ENCODE measurements around the gene CTDNEP1.

DNA sequence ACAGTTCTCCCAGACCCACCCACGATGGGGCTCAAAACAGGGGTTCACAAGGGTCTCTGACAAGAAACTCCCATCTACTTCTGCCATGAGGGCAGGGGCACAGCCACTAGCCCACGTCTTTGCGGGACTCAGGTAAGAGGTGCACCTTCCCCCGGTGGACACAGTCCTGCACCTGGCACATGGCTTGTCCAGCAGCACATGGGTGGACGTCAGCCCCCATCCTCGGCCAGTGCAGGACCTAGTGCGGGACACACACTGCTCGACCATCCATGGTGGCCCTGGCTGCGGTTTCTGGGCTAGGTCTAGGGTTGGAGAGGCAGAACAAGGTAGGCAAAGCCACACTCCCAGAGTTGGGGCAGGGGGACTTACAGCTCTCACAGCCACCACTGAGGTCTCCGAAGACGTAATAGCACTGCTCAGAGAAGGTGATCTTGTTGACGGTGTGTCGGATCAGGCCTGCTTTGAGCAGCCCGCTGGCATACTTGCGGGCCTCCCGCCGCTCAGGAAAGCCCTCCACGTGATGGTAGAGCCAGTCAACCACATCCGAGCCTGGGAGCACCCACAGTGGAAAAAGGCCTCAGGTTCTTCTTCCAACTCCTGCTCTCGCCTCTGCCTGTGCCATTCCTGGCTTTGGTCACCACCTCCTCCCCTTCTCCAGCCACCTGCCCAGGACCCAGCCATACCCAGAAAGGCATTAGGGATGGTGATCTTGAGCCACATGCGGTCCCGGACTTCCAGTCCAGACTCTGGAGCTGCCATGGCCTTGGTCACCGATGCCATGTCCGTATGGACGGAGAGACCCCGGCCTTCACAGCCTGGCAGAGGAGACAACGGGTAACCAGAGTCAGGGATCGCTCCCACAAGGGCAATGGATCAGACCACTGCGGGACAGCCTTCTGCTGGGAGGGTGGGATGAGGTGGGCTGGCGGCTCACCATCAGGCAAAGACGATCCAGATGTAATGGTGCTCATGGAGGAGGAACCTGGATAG is 24.5 kb downstream of the CTDNEP1 start:
- TF ChIP-seq, protein P1, sequence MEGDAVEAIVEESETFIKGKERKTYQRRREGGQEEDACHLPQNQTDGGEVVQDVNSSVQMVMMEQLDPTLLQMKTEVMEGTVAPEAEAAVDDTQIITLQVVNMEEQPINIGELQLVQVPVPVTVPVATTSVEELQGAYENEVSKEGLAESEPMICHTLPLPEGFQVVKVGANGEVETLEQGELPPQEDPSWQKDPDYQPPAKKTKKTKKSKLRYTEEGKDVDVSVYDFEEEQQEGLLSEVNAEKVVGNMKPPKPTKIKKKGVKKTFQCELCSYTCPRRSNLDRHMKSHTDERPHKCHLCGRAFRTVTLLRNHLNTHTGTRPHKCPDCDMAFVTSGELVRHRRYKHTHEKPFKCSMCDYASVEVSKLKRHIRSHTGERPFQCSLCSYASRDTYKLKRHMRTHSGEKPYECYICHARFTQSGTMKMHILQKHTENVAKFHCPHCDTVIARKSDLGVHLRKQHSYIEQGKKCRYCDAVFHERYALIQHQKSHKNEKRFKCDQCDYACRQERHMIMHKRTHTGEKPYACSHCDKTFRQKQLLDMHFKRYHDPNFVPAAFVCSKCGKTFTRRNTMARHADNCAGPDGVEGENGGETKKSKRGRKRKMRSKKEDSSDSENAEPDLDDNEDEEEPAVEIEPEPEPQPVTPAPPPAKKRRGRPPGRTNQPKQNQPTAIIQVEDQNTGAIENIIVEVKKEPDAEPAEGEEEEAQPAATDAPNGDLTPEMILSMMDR (conservative IDR thresholded peaks at IDR 0.05; ENCODE audit: low read depth, low read length), result no peak
- no peak for TF ChIP-seq RAD21 (IDR thresholded peaks at IDR 0.05; ENCODE audit: low read length)
- no peak for TF ChIP-seq POLR2A (IDR thresholded peaks at IDR 0.05; ENCODE audit: low read depth, low read length)
- TF ChIP-seq, protein P2, sequence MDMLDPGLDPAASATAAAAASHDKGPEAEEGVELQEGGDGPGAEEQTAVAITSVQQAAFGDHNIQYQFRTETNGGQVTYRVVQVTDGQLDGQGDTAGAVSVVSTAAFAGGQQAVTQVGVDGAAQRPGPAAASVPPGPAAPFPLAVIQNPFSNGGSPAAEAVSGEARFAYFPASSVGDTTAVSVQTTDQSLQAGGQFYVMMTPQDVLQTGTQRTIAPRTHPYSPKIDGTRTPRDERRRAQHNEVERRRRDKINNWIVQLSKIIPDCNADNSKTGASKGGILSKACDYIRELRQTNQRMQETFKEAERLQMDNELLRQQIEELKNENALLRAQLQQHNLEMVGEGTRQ (IDR thresholded peaks at IDR 0.05; ENCODE audit: low read depth, low read length), result no peak
- no peak for TF ChIP-seq RFX5 (IDR thresholded peaks at IDR 0.05; ENCODE audit: low read depth, low read length)
- TF ChIP-seq BHLHE40 (IDR thresholded peaks at IDR 0.05; ENCODE audit: low read depth, low read length), result no peak
- TF ChIP-seq SMC3 (IDR thresholded peaks at IDR 0.05; ENCODE audit: low read depth, low read length), result no peak
- TF ChIP-seq, protein P3, sequence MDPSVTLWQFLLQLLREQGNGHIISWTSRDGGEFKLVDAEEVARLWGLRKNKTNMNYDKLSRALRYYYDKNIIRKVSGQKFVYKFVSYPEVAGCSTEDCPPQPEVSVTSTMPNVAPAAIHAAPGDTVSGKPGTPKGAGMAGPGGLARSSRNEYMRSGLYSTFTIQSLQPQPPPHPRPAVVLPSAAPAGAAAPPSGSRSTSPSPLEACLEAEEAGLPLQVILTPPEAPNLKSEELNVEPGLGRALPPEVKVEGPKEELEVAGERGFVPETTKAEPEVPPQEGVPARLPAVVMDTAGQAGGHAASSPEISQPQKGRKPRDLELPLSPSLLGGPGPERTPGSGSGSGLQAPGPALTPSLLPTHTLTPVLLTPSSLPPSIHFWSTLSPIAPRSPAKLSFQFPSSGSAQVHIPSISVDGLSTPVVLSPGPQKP (IDR thresholded peaks at IDR 0.05; ENCODE audit: borderline replicate concordance, low read depth, low read length), result no peak
- TF ChIP-seq CEBPB (IDR thresholded peaks at IDR 0.05; ENCODE audit: low read depth, low read length), result no peak
- TF ChIP-seq MXI1 (IDR thresholded peaks at IDR 0.05; ENCODE audit: borderline replicate concordance, low read depth, low read length), result no peak
- TF ChIP-seq FOS (IDR thresholded peaks at IDR 0.05; ENCODE audit: low read depth, low read length), result no peak
- no peak for TF ChIP-seq CHD1 (IDR thresholded peaks at IDR 0.05; ENCODE audit: low read depth, low read length)
- no peak for TF ChIP-seq RCOR1 (IDR thresholded peaks at IDR 0.05; ENCODE audit: insufficient replicate concordance, low read length)
- no peak for TF ChIP-seq MAFK (IDR thresholded peaks at IDR 0.05; ENCODE audit: low read depth, low read length)
